ENCODE results near the gene ZNF646.

- TF ChIP-seq CTCF (IDR thresholded peaks at IDR 0.05; ENCODE audit: insufficient read depth, low read length, poor library complexity, severe bottlenecking) (no peak), EZH2phosphoT487 (conservative IDR thresholded peaks at IDR 0.05; ENCODE audit: low read length) (no peak)
Measured at GRCh38 chr16:31067342-31067741, 6.9 kb upstream of the ZNF646 start.

All from SU-DHL-6 (cell line).